HG02610 (cell line): Measurements from ENCODE around the gene TRIM28.
"Not testable (repeated sequence)": the region's sequence is repeated elsewhere in the genome, so short reads cannot be mapped to it uniquely, and the experiment has no call there.

Experiments used
- ATAC-seq: cut with Tn5 transposase; IDR thresholded peaks from one replicate; pipeline ENCODE4 v1.9.1; 2021; ENCODE audit warnings: mild to moderate bottlenecking, moderate library complexity; ENCODE audit not compliant: unreplicated experiment

Gene TRIM28

DNA sequence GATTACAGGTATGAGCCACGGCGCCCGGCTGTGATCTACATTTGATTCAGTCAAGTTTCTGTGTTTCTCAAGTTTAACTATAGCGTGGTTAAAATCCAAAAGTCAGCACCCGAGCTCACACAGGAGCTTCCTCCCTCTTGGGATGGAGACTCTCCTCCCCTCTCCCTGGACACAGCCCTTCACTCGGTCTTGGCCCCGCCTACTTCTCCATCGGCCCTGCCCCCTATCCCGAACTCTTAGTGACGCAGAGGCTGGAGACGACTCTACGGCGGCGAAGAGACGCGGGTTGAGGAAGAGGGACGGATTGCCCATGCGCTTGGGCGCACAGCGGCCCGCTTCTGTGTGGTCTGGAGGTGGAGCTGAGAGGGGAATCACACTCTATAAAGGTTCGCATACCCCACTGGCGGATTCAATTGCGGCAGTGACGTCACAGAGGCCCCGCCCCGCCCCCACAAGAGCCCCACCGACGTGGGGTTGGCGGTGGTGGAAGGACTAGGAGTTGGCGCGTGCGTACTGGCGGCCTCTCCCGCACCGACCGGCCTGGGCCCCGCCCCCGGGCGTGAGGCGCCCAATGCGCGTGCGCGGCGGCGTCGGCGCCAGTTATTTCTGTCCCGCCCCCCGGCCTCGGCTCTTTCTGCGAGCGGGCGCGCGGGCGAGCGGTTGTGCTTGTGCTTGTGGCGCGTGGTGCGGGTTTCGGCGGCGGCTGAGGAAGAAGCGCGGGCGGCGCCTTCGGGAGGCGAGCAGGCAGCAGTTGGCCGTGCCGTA is at the start of gene TRIM28:
Gene TRIM28, plus strand, starts transcription at position 239 of the 765 bp plus-strand sequence. CDS start 694 bp downstream, outside the sequence.
- peak; percentile 78 for ATAC-seq

DNA sequence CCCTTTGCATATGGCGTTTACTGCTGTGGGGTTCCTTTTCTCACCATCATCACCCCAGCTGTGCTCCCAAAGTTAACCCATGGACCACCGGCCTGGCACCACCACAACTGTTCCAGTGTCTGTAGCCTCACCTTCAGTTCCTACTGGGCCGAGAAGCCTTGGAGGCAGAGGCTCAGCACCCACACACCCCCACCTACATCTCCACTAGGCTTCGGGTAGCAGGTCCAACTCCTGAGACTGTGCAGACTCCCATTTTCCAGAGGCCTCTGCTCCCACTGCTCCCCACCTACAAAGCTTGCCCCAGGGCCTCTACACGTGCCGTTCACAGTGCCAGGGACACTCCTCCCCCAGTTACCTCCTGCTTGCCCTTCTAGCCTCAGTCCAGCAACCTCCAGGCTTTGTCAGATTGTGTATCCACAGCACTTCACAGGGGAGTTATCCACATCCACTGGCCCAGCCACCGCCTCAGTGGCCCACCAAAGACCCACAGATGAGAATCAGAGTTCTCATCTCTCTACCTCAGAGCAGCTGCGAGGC is 46.2 kb upstream of the TRIM28 start:
- no peak for ATAC-seq

DNA sequence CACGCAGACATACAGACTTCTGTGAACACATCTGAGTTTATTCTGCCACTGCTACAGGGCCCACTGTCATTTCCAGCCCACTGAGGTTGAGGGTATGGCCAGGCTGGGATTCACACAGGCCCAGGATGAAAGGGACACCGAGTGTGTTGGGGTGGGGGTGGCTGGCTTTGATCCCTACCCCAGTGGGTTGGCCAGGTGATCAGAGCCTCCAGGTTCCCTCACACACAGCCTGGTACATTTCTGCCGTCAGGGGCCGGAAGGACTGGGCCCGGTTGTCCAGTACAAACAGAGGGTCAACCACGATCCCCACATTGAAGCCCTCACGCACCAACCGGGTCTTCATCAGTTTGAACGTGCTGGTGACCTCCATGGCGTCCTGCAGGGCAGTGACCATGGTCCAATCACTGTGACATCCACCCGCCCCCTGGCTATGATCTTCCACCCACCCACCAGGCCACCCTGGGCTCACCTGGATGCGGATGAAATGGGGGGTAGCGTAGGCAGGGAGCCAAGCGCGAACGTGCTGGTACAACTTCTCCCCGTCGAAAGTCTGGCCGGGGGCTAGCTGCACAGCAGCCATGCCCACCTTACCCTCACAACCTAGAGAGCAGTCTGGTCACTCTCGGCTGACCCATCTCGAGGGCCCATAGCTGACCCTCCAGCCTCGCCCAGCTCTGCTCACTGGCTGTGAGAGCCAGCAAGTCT is 45.4 kb upstream of the TRIM28 start:
- no peak for ATAC-seq

DNA sequence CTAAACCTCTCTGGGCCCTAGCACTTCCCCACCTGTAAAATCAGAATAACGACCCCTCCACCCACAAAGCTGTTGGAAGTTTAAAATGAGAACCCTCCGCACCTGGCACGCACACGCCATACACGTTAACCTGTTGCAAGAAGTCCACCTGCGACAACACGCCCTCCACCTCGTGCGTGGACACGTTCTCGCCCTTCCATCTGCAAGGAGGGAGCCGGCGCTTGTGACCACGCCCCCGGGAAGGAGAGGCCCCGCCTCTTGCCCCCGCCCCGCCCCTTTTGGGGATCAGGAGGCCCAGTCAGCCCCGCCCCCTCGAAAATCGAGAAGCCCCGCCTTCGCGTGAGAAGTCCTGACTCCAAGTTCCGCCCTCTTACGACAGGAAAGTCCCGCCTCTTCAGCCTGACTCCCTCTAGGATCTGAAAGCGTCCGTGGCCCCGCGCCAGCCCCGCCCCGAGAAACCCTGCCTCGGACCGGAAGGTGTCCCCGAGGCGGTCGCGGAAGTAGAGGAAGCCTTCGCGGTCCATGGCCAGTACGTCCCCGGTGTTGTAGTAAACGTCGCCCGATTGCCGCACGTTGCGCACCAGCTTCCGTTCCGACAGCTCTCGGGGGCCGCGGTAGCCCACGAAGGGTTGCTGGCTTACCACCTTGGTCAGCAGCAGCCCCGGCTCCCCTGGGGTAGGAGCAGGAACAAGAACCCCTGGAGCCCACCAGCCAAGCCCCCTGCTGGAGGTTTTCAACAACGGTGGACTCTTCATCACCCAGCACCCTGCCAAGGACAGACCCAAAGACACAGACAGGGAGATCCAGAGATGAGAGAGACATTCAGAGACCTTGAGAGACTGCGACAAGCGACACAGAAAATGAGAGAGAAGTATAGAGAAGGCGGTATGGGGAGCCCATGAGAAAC is 44.6 kb upstream of the TRIM28 start:
- ATAC-seq, result peak; percentile 92

DNA sequence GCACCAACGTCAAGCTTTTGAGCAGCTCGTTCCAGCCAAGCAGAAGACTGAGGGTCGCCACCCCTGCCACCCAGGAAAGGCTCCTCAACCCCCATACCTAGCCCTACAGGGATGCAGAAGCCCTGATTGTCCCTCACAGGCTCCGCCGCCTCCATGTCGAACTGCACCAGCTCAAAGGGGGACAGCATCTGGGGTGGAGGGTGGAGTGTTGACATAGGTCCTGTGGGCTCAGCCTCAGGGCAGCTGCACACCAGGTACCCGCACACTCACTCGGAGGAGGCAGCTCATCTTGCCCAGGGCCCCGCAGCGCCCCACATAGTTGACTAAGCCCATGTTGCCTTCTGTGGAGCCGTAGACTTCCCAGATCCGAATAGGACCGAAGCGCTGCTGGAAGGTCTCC is 43.6 kb upstream of the TRIM28 start:
- no peak for ATAC-seq

DNA sequence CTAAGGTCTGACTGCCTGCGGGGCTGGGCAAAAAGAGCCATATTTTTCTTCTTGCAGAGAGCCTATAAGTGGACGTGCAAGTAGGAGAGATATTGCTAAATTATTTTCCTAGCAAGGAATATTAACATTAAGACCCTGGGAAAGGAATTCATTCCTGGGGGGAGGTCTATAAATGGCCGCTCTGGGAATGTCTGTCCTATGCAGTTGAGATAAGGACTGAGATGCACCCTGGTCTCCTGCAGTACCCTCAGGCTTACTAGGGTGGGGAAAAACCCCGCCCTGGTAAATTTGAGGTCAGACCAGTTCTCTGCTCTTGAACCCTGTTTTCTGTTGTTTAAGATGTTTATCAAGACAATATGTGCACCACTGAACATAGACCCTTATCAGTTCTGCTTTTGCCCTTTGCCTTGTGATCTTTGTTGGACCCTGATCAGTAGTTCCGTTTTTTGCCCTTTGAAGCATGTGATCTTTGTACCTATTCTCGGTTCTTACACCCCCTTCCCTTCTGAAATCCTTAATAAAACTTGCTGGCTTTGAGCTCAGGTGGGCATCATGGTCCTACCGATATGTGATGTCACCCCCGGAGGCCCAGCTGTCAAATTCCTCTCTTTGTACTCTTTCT is 36.2 kb upstream of the TRIM28 start:
- not testable (repeated sequence) for ATAC-seq

DNA sequence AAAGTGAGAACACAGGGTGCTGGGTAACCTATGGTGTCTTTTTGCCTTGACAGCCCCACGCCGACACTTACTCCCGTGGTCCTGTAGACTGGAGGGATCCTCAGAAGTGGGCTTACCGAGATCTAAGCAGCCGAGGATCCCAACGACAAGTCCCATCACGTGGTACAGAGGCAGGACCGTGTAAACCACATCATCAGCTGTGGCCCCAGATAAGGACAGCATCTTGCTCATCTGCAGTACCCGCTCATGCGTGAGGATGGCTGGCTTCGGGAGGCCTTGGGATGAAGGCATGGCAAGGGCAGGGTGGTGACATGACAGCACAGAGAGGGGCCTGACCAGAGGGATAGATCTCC is 34.2 kb upstream of the TRIM28 start:
- no peak for ATAC-seq

DNA sequence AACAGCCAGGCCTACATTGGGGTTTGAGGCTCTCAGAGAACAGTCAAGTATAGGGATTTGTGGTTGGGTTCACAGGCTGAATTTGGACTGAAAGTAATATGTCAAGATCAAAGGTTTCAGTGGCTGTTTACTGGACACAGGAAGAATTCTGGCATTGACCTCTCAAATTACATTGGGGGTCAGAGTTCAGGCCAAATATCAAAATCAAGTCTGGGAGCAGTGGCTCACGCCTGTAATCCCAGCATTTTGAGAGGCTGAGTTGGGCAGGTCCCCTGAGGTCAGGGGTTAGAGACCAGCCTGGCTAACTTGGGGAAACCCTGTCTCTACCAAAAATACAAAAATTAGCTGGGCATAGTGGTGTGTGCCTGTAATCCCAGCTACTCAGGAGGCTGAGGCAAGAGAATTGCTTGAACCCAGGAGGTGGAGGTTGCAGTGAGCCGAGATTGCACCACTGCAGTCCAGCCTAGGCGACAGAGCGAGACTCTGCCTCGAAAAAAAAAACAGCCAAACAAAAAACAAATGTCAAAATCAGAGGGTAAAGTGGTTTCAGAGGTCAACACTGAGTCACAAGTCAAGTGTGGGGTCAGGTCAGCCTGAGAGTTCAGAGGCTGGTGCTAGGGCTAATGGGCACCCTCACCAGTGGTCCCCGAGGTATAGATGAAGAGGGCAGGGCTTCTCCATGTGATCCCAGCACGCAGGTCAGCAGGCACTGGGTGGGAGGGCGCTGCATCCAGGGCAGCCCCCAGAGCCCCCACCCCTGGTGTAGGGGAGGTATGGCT is 33.6 kb upstream of the TRIM28 start:
- no peak for ATAC-seq

DNA sequence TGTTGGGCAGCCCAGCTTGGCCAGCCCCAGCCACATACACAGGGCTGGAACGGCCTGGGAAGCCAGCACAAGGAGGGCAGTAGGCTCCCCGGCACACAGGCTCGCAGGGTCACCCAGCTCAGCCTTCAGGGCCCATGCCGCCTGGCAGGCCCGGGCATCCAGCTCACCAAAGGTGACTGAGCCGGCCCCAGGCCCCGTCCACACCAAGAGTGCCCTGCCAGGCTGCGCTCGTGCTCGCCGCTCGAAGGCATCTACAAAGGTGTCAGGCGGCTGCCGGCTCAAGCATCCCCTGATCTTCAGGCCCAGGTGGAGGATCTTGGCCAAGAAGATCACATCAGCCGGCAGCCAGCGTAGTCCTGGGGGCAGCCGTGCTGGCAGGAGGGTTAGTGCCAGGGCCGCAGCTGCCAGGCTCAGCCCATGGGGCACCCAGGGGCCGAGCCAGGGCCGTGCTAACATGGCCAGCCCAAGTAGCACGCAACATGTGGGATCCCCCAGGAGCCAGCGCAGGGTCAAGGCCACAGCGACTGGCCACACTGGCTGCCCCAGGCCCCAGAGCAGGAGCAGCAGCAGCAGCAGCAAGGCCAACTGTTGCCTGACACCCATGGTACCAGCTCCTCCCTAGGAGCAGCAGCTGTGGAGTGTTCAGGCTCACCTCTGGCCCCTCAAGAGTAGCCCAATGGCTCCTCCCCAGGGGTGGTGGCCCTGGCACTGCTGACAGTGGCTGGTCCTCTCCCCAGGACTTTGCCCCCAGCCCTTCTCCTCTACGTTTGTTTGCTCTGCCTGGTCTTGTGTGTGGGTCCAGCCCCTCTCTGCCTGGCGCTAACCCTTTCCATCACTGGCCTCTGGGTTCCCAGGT is 32.3 kb upstream of the TRIM28 start, which contains the start of gene SLC27A5:
Gene SLC27A5, minus strand, starts transcription at position 640 of the 856 bp plus-strand sequence. Its CDS starts 37 bp downstream, at position 603.
- no peak for ATAC-seq

DNA sequence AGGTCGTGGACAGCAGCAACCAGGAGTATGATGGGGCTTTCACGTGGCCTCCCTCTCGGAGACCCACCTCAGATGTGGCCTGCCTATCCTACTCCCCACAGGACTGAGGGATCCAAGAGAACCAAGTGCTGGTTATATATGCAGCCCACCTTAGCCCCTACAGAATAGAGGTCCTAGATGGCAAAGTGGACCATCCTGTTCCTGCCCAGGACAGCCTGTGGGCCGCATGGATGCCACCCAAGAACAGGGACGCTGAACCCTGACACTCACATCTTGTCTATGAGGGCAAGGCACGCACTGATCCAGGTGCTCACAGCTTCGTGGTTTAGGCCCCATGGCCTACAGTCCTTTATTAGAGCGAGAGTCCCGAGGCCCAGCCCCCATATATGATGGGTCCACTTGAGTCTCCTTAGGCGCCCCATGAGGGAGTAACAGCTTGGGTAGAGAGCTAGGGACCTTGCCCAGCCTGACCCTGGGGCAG is 30.6 kb upstream of the TRIM28 start:
- ATAC-seq, result no peak

DNA sequence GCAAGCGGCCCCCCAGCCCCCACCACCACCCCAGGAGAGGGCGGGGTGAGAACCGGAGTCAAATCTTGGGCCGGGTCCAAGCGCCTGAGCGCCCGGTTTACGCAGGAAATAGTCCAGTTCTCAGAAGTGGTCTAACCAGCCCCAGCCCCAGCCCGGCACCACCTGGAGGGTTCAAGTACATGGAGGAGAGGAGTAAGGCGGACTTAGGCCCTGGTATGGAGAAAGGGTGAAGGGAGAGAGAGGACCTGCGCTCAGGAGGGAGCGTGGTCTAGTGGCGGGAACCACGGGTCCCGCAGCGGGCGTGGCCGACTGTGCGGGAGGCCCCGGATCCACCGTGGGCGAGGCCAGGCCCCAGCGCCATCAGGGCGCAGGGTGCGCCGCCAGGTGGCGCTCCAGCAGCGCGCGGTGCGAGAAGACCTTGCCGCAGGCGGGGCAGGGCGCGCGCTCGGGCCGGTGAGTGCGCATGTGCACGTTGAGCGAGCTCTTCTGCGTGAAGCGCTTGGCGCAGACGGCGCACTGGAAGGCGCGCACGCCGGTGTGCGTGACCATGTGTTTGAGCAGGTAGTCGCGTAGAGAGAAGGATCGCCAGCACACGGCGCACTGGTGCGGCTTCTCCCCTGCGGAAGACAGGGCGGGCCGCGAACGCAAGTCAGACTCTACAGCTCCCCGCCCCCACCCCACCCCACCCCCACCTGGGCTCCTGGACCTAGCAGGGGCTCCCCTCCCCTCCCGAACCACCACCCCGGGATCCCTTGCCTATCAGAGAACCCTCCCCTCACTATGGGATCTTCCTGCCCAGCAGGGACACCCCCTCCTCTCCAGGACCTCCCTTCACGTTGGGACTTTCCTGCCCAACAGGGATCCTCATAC is 29.9 kb upstream of the TRIM28 start:
- ATAC-seq, result peak; percentile 75

DNA sequence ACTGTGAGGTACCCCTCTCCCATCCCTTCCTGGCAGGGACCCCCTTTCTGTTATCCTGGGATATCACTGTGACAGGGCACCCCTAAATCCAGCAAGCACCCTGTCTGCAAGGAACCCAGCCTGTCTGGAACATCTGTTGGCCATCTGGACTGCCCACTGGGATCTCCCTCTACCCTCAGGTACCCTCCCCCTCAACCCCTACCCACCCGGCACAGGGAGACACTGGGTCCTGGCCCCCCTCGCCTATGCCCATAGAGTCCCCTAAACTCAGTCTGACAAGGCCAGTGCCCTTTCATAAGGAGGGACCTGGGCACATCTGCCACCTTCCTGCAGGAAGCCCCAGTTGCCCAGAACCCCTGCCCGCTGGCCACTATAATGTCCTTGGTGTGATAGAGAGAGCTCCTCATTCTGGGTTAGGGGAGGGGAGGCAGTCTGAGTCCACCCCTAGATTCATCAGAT is 29.3 kb upstream of the TRIM28 start:
- no peak for ATAC-seq

DNA sequence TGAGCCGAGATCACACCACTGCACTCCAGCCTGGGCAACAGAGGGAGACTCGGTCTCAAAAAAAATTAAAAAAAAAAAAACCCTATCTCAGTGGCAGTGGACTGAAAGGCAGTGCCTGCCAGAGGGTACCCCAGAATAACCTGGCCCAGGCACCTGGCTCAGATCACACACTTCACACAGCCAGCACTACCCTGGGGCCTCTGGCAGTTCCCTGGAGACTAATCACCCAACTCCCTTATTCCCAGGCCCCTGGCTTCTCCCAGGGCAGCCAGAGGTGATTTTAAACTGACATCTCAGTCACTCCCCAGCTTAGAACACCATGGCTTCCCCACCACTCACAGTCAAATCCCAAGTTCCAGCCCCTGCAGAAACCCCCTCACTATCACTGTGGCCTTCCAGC is 28.6 kb upstream of the TRIM28 start:
- no peak for ATAC-seq

DNA sequence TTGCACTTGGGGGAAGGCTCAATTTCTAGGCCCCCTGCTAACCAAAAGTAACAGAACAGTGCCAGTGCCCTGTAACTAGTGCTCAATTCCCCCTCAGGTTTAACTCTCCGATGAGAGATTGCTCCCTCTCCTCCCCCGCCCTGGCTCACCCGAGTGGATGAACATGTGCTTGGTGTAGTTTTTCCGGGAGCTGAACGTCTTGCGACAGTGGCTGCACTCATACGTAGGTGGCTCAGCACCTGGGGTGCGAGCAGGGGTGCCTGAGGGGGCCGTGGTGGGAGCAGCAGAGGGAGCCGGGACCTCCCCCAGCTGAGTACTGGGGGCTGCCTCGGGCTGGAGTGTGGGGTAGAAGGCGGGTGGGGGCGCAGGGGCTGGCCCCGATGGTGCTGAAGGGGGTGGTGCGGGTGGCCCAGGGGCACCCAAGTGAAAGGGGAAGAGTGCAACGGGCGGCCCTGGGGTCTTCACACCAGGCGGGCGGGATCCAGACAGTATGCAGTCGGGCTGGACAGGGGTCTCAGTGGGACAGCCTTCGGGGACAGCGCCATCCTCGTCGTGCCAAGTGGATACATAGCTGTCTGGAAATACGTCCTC is 27.5 kb upstream of the TRIM28 start:
- no peak for ATAC-seq

DNA sequence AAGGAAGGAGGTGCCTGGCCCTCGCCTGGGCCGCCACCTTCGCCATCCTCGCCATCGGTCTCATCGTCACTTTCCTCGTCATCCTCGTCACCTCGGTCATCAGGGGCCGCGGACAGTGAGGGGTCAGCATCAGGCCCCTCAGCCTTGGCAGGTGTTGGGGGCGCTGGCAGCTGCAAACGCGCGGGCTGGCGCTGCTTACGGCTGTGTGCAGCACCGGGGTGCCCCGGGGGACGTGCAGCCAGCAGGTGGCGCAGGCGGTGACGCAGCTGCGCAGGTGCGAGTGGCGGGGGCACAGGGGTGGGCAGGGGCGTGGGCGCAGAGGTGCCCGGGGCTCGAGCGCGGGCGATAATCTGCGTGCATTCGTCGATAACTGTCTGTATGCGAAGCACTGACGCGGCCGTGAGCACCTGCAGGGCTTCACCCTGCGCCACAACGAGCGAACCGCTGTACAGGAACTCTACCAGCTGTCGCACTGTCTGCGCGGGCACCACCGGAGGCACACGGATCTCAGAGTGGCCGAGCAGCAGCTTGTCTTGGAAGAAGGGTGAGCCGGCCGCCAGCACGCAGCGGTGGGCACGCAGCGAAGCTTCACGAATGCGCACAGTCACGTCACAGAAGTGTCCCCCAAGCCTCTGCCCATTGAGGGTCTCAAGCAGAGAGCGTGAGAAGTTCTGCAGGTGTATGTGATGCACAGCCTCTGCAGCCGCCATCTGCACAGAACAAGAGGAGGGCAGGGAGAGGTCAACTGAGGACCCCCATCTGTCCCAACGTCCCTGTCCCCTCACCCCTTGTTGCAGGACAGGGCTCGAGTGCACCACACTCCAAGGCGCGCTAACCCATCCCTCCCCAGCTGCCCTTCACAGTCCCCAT is 26.7 kb upstream of the TRIM28 start:
- ATAC-seq, result no peak
